Nephron progenitor cell (in vitro differentiated cells): ENCODE data around the gene MAD2L2.
"Not testable (repeated sequence)": the region's sequence is repeated elsewhere in the genome, so short reads cannot be mapped to it uniquely, and the experiment has no call there.

Experiments used
- DNase-seq: peaks from one replicate; pipeline ENCODE4 v3.0.0; 2021
- H3K27ac Mint-ChIP-seq: 2 replicates; pipeline ENCODE4 v1.8.0; 2021; ENCODE audit warnings: mild to moderate bottlenecking, moderate library complexity, mixed read lengths
- H3K27me3 Mint-ChIP-seq: 2 replicates; pipeline ENCODE4 v1.8.0; 2021; ENCODE audit warnings: mild to moderate bottlenecking, low read depth, mixed read lengths; ENCODE audit not compliant: poor library complexity
- H3K36me3 Mint-ChIP-seq: 2 replicates; pipeline ENCODE4 v1.8.0; 2021; ENCODE audit warnings: low read depth, mixed read lengths
- H3K4me1 Mint-ChIP-seq: 2 replicates; pipeline ENCODE4 v1.8.0; 2021; ENCODE audit warnings: mixed read lengths
- H3K4me3 Mint-ChIP-seq: 2 replicates; pipeline ENCODE4 v1.8.0; 2021; ENCODE audit warnings: mild to moderate bottlenecking, moderate library complexity, mixed read lengths
- H3K9me3 Mint-ChIP-seq: 2 replicates; pipeline ENCODE4 v1.8.0; 2021; ENCODE audit warnings: mild to moderate bottlenecking, moderate library complexity, mixed read lengths
- CTCF ChIP-seq: fragments of 200-600 bp; sonication (generic); IDR thresholded peaks from 2 replicates; pipeline ENCODE4 v1.5.0; 2021; ENCODE audit warnings: antibody characterized with exemption

The MAD2L2 gene

GRCh38 chr1:11645270-11645669 lies 35.7 kb downstream of the MAD2L2 start:
- H3K27me3 Mint-ChIP-seq, result peaks cover 52% of the 10 kb centered on the region
- peaks cover 5% of the 10 kb centered on the region for H3K4me1 Mint-ChIP-seq
- H3K9me3 Mint-ChIP-seq, result no peaks in the 10 kb centered on the region
- no peak overlapping the region for H3K27ac Mint-ChIP-seq
- H3K4me3 Mint-ChIP-seq, result no peak overlapping the region
- DNase-seq, result no peak
- no peaks in the 10 kb centered on the region for H3K36me3 Mint-ChIP-seq
- no peak for TF ChIP-seq CTCF

GRCh38 chr1:11643782-11644181 lies 37.2 kb downstream of the MAD2L2 start:
- Mint-ChIP-seq H3K4me3 (no peak overlapping the region), H3K9me3 (no peaks in the 10 kb centered on the region), H3K27ac (no peak overlapping the region), H3K36me3 (no peaks in the 10 kb centered on the region), H3K27me3 (peaks cover 50% of the 10 kb centered on the region), H3K4me1 (no peaks in the 10 kb centered on the region)
- TF ChIP-seq CTCF, result no peak
- DNase-seq, result no peak

- peak; percentile 79 for DNase-seq
- not testable (repeated sequence) for H3K36me3 Mint-ChIP-seq, H3K9me3 Mint-ChIP-seq, H3K4me1 Mint-ChIP-seq, H3K27ac Mint-ChIP-seq, H3K4me3 Mint-ChIP-seq
- peaks cover 49% of the 10 kb centered on the region for H3K27me3 Mint-ChIP-seq
- peak; percentile 94 for TF ChIP-seq CTCF
Observed at GRCh38 chr1:11642418-11643017, 38.4 kb downstream of the MAD2L2 start.

- H3K4me1 Mint-ChIP-seq, result no peaks in the 10 kb centered on the region
- H3K36me3 Mint-ChIP-seq, result no peaks in the 10 kb centered on the region
- H3K9me3 Mint-ChIP-seq, result no peaks in the 10 kb centered on the region
- H3K27ac Mint-ChIP-seq, result no peak overlapping the region
- H3K4me3 Mint-ChIP-seq, result no peak overlapping the region
- DNase-seq, result no peak
- TF ChIP-seq CTCF, result no peak
- peaks cover 49% of the 10 kb centered on the region for H3K27me3 Mint-ChIP-seq
Observed at GRCh38 chr1:11641776-11642305, 39.1 kb downstream of the MAD2L2 start.

- H3K4me1 Mint-ChIP-seq, result no peaks in the 10 kb centered on the region
- no peak overlapping the region for H3K4me3 Mint-ChIP-seq
- no peak for TF ChIP-seq CTCF
- H3K36me3 Mint-ChIP-seq, result no peaks in the 10 kb centered on the region
- H3K27me3 Mint-ChIP-seq, result peaks cover 48% of the 10 kb centered on the region
- no peak overlapping the region for H3K27ac Mint-ChIP-seq
- no peaks in the 10 kb centered on the region for H3K9me3 Mint-ChIP-seq
- no peak for DNase-seq
Observed at GRCh38 chr1:11640944-11641343, 40.0 kb downstream of the MAD2L2 start.

- DNase-seq, result no peak
- no peak overlapping the region for H3K27ac Mint-ChIP-seq
- H3K27me3 Mint-ChIP-seq, result peaks cover 53% of the 10 kb centered on the region
- H3K4me3 Mint-ChIP-seq, result no peak overlapping the region
- no peaks in the 10 kb centered on the region for H3K36me3 Mint-ChIP-seq
- no peaks in the 10 kb centered on the region for H3K4me1 Mint-ChIP-seq
- TF ChIP-seq CTCF, result no peak
- H3K9me3 Mint-ChIP-seq, result no peaks in the 10 kb centered on the region
Observed at GRCh38 chr1:11640101-11640500, 40.8 kb downstream of the MAD2L2 start.
